ENCODE measurements around the gene ICE2. TPM values are rescaled to one million over a fixed set of nuclear protein-coding genes. Genes with fewer than 3 reads are reported as not detected.

The ICE2 gene
- total and polyA plus RNA-seq, 2 of the 4 experiments (the other 2 are of a cell fraction), result 14.7 to 21.1 TPM

GRCh38 chr15:60480888-60481287, 1.9 kb upstream of the ICE2 start:
- Histone ChIP-seq H2BK120ac (ENCODE audit: low read depth, low read length) (no peak overlapping the region), H2BK15ac (ENCODE audit: low read depth, low read length) (no peak overlapping the region), H2BK20ac (ENCODE audit: low read depth, low read length) (no peak overlapping the region), H2BK5ac (ENCODE audit: low read depth, low read length, poor library complexity, severe bottlenecking) (no peak overlapping the region), H3K36me3 (ENCODE audit: control insufficient read depth, insufficient read depth, low read length) (no peaks in the 10 kb centered on the region), H4K5ac (ENCODE audit: low read depth, low read length) (no peak overlapping the region), H3K27ac (ENCODE audit: insufficient read depth, low read length) (no peak overlapping the region), H2AK5ac (ENCODE audit: low read depth, low read length) (no peak overlapping the region), H3K4me1 (ENCODE audit: control insufficient read depth, insufficient read depth, low read length) (peaks cover 3% of the 10 kb centered on the region), H3K27me3 (ENCODE audit: control insufficient read depth, insufficient read depth, low read length) (no peaks in the 10 kb centered on the region), H4K8ac (ENCODE audit: low read depth in 2 of 2, low read length in 2 of 2) (no peak overlapping the region), H4K20me1 (ENCODE audit: insufficient read depth, low read length) (no peaks in the 10 kb centered on the region), H3K4me3 (ENCODE audit: insufficient read depth, low read depth, low read length) (no peak overlapping the region), H3K18ac (ENCODE audit: low read depth, low read length) (no peak overlapping the region), H2AK9ac (replicated peaks; ENCODE audit: low read depth, low read length, poor library complexity) (no peak overlapping the region), H2AFZ (replicated peaks; ENCODE audit: low read length, poor library complexity) (no peak overlapping the region), H3K9me1 (ENCODE audit: insufficient read depth, low read length) (no peaks in the 10 kb centered on the region; the same call in 1 of the 2 replicates), H3K4me2 (ENCODE audit: low read depth, low read length) (no peak overlapping the region), H3K14ac (replicated peaks; ENCODE audit: low read depth, low read length) (no peak overlapping the region), H3K4ac (ENCODE audit: low read depth, low read length) (no peak overlapping the region), H3K9me3 (ENCODE audit: control insufficient read depth, insufficient read depth, low read length) (no peaks in the 10 kb centered on the region), H3K56ac (ENCODE audit: extremely low read depth, insufficient read depth, low read length) (no peak overlapping the region), H4K91ac (ENCODE audit: insufficient read depth, low read depth, low read length) (no peak overlapping the region), H3K23ac (ENCODE audit: low read depth, low read length) (no peak overlapping the region), H3K9ac (ENCODE audit: low read depth, low read length) (no peak overlapping the region), H3K79me1 (ENCODE audit: low read depth in 1 of 2, low read length in 2 of 2) (peaks cover 11 to 13% of the 10 kb centered on the region in 2 experiments)
- in situ Hi-C loops (cut with MboI; ENCODE audit: low sequenced_read_pairs), result no loop called here
- dilution Hi-C loops (cut with HindIII; ENCODE audit: low sequenced_read_pairs, unreplicated experiment), result no loop called here
- ChIA-PET CTCF (interaction anchor here (0.6 kb wide), 1 partner anchor 13 kb away, joined by 4 read pairs; no protein-coding TSS in a partner anchor), POLR2A (ENCODE audit: unreplicated experiment) (no interaction called here)
- no peak for ATAC-seq (ENCODE audit: low read depth)
- no peak for DNase-seq
- TF ChIP-seq CTCF (conservative IDR thresholded peaks at IDR 0.05; ENCODE audit: low read depth, low read length), result no peak
- TF ChIP-seq NFE2L2 (IDR thresholded peaks at IDR 0.05; ENCODE audit: low read depth, low read length), result no peak
- TF ChIP-seq BHLHE40 (IDR thresholded peaks at IDR 0.05; ENCODE audit: low read depth, low read length), result no peak
- no peak for TF ChIP-seq POLR2A (IDR thresholded peaks at IDR 0.05; ENCODE audit: low read depth, low read length)
- no peak for TF ChIP-seq FOS (IDR thresholded peaks at IDR 0.05; ENCODE audit: low read depth, low read length)
- TF ChIP-seq MAFK (IDR thresholded peaks at IDR 0.05; ENCODE audit: low read depth, low read length), result no peak
- no peak for TF ChIP-seq CEBPB (IDR thresholded peaks at IDR 0.05; ENCODE audit: low read depth, low read length)
- TF ChIP-seq USF2 (IDR thresholded peaks at IDR 0.05; ENCODE audit: low read depth, low read length), result no peak
- TF ChIP-seq RFX5 (IDR thresholded peaks at IDR 0.05; ENCODE audit: low read depth, low read length), result no peak
- TF ChIP-seq MAZ (IDR thresholded peaks at IDR 0.05; ENCODE audit: borderline replicate concordance, low read depth, low read length), result no peak
- no peak for TF ChIP-seq RCOR1 (IDR thresholded peaks at IDR 0.05; ENCODE audit: insufficient replicate concordance, low read length)
- no peak for TF ChIP-seq CHD1 (IDR thresholded peaks at IDR 0.05; ENCODE audit: low read depth, low read length)
- no peak for TF ChIP-seq MXI1 (IDR thresholded peaks at IDR 0.05; ENCODE audit: borderline replicate concordance, low read depth, low read length)
- TF ChIP-seq ELK1 (IDR thresholded peaks at IDR 0.05; ENCODE audit: borderline replicate concordance, low read depth, low read length), result no peak
- no peak for TF ChIP-seq SMC3 (IDR thresholded peaks at IDR 0.05; ENCODE audit: low read depth, low read length)
- BruUV-seq (replicated peaks), result no TSS peak
- intact Hi-C loops (cut with micrococcal nuclease), result no loop called here
- no CpG with 5 or more reads among the region's 3 CpGs for WGBS, 2 experiments (ENCODE audit: extremely low coverage in 2 of 2, insufficient read length in 1 of 2)

Data from IMR-90 (cell line).